Stimulated activated CD8-positive, alpha-beta memory T cell treated with anti-CD3 and anti-CD28 coated beads, Interleukin-15, amount 100 ng/mL, for 4 hours (primary cell): ENCODE results near the gene FNDC3B.

ENCODE experiments used
- DNase-seq, 2 donors: peaks; one replicate each; pipeline ENCODE4 v3.0.0-alpha.2; 2020; ENCODE audit warnings: low read depth in 2 of 2

Gene FNDC3B

DNA sequence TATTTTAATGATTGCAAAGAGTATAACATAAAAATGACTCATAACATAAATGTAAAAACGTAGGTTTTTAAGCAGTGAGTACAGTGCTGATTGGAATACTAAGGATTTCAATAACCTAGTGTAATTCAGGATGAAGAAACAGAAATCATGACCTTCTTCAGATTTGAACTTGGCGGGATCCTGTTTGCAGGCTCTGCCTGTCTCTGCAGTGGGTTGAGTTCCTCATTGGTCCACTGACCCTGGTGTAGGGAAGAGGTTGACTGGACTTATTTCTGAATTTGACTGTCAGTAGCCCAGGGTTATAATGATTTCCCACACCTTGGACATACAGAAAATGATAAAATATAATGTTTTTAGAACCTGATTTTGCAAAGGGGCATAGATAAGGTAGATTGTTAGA lies 171.7 kb downstream of the FNDC3B start:
- no peak for DNase-seq

GRCh38 chr3:172213200-172213599 lies 173.8 kb downstream of the FNDC3B start:
- DNase-seq: no peak

DNA sequence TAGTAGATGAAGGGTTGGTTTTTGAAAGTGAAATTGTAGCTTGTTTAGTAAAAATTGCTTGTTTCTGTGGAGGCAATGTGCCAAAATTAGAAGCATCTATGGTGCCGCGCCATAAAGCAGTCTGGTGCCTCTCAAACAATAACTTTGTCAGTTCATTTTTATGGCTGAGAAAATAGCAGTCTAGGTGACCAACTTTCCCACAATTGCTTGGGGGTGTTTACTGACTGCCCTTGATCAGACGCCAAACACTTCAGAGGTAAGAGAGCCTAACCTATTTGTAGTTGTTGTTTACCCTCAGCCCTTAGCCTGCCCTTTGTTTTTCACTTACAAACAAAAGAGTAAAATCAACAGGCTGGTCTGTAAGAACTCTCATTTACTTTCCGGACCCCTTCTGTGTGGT lies 174.5 kb downstream of the FNDC3B start:
- DNase-seq: no peak

DNA sequence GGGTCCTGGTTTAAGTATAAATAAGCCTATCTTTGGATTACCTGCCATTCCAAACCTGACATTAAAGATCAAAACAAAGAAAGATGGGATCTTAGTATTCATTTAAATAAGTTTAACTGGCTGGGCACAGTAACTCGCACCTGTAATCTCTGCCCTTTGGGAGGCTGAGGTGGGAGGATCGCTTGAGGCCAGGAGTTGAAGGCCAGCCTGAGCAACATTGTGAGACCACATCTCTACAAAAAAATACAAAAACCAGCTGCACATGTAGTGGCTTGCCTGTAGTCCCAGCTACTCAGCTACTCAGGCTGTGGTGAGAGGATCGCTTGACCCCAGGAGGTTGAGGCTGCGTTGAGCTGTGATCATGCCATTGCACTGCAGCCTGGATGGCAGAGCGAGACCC lies 176.9 kb downstream of the FNDC3B start:
- DNase-seq: no peak

GRCh38 chr3:172216911-172217310 lies 177.5 kb downstream of the FNDC3B start:
- no peak for DNase-seq

GRCh38 chr3:172217877-172218276 lies 178.5 kb downstream of the FNDC3B start:
- no peak for DNase-seq

DNA sequence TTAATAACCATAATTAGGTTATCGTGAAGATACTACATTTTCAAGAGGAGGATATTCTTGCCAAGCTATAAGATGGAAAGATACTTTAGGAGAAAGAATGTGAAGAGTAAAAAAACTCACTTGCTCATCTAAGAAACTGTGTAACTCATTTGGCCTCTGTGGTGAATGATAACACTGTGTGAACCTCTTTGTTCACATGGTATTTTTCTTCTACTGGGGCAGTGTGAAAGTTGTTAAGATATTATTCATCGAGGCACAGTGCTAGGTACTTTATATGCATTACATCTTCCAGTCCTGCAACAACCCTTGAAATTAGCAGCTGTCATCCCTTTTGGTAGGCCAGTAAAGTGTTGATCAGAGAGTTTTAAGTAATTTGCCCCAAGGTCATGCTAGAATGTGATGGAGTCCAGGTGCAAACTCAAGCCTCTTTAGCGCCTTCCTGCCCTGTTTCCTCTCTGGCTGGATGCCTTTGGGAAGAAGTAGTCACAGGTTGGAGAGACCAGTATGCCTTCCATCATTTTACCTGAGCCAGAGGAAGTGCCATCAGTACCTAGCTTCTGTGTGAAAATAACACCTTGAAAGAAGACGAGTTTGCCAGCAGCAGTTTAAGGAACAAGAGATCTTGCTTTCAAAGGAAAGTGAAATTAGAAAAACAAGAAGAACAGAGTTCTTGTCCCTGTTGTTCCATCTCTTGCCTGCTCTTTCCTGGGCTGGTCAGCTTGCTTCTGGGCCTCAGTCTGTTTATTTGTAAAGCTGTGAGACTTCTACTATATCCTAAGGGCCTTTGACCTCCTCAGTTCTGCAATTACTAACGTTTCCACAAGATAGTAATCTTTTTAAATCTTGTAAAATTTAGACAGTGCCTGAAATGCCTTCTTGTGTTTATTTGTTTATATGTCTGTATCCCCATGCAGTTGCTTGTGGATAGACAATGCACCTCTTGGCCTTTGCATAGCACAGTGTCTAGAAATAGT lies 179.3 kb downstream of the FNDC3B start:
- no peak for DNase-seq

GRCh38 chr3:172219750-172220149 lies 180.4 kb downstream of the FNDC3B start:
- DNase-seq: no peak

DNA sequence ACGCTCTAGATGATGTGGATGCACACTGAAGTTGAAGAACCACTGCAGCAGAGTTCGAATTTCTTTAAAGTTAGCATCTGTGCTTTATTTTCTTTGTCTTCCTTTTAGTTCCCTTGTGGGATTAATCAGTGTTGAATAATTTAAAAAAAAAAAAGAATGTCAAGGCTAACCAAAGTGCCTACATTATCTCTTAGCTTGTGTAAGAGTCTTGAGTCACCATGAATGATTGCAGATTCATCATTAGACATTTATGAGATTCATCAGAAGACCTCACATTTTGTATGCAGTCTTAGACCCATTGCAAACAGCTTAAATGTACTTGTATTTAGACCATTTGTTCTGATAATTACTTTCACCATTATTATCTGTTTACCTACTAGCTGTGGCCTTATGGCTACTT lies 182.2 kb downstream of the FNDC3B start:
- DNase-seq: no peak

DNA sequence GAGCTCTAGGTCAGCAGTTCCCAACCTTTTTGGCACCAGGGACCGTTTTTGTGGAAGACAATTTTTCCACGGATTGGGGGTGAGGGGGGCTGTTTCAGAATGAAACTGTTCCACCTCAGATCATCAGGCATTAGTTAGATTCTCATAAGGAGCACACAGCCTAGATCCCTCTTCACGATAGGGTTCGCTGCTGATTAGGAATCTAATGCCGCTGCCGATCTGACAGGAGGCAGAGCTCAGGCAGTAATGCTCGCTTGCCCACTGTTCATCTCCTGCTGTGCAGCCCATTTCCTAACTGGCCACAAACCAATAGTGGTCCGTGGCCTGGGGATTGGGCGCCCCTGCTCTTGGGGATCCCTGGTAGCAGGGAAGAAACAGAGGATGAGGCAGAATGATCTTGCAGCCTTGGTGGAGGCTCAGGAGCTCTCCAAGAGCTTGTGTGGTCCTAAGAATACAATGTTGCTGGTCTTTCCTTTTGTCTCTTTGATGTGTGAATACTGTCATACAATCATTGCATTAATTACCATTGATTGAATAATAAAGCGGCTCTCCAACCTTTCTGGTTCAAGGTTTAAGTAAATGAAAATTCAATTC lies 183.2 kb downstream of the FNDC3B start:
- DNase-seq: no peak

DNA sequence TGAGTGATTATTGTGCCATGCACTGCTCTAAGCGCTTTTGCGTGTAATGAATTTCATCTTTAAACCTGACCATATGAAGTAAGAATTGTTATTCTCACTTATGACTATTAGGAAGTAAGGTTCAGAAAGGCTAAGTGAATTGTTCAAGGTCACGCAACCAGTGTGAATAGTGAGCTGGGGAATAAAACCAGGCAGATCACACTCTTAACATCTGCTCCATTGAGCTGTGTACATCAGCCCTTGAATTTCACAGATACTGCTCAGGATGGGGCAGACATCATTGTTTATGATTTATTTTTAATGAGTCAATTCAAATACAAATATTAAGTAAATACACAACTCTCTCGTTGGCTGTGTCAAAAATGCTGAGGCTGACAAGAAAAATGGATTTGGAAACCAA lies 184.5 kb downstream of the FNDC3B start:
- DNase-seq: no peak

- DNase-seq: no peak
Observed at GRCh38 chr3:172224560-172225214, 185.3 kb downstream of the FNDC3B start.

DNA sequence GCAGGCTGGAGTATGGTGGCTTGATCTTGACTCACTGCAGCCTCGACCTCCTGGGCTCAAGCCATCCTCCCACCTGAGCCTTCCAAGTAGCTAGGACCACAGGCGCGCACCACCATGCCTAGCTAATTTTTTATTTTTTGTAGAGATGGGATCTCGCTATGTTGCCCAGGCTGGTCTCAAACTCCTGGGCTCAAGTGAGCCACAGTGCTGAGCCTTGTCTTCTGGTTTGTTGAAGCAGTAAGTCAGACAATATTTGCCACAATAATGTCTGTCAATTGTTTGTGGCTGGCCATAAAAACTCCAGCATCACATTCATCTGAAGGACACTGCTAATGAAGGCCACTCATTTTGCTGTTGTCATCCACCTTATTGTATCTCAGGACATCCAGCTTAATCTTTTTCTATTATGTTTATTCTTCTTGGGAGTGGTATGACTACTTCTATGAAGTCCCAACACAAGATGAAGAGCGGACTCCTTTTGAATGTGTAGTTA lies 185.9 kb downstream of the FNDC3B start:
- DNase-seq: no peak

DNA sequence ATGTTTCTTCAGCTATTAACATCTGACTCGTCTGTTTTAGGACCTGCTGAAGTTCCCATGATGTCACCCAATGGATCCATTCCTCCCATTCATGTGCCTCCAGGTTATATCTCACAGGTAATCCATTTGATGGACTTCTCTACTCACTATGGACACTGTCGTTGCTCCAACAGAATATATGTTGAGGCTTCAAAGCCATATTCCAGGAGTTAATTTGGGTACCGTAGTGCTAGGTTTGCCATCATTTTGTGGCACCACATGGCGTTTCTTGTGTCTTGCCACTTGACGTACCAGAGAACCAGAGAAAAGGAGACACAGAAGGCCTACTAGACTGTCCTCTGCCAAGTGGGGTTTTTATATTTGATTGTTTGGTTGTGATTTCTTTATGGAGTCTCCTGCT lies 187.5 kb downstream of the FNDC3B start:
- no peak for DNase-seq

GRCh38 chr3:172227340-172228035 lies 188.1 kb downstream of the FNDC3B start:
- DNase-seq: no peak

DNA sequence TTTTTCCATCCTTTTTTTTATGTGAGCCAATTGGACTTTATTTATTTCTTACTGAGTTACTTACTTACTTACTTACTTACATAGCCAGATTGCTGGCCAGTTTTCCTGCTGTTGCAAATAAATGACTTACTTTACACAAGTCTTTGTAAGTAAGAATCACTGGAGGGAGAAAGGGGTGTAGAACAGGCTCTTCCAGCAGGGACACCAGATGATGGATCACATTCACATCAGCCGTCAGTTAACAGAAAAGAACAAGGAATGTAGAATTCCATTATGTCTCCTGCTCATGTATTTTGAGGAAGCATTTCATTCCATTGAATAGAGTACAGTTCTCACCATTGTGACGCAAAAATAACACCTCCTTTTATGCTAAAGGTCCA lies 188.6 kb downstream of the FNDC3B start:
- DNase-seq: no peak

DNA sequence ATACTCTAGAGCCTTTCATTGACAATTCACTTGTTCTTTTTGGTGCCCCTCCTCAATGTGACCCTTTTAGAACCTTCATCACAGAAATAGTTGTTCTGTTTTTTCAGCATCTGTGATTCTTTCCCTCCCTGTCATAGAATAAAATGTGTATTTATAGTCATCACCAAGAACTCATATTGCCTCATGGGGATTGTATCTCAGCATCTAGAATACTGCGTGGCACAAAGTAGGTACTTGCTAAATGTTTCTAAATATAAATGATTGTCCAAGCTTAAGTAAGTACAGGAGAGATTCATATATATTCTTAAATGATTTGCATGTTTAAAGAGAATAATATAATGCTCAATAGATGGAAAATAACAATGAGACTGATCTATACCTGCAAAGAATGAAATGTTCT lies 190.1 kb downstream of the FNDC3B start:
- no peak for DNase-seq

GRCh38 chr3:172231318-172231901 lies 192.0 kb downstream of the FNDC3B start:
- no peak for DNase-seq

DNA sequence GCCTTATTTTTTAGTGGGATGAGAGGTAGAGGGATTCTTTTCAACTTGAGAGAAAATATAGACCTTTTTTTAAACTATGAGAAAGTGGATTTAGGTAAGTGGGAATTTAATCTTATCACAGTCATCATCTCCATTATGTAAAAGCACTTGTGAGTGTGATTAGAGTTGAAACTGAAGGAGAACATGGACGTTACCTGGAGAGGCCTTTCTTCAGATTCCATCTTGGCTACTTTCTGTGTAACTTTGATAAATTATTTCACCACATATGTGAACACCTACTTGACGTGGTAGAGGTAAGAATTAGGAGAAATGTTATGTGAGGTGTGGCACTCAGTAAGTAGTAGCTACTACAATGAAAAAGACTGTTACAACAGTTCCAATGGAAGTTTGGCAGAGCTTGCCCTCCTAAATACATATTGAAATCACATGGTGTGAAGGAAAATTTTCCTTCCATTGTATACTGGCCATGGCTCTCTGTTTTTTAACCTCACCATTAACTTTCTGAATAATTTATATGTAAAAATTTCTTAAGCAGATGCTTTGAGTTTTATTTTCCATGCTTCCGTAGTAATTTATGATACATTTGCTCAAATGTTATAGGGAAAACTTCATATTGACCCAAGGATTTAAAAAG lies 193.3 kb downstream of the FNDC3B start:
- DNase-seq: no peak

- DNase-seq: no peak
Observed at GRCh38 chr3:172233474-172234277, 194.3 kb downstream of the FNDC3B start.
